Measurements from ENCODE around the gene HPN. TPM values are rescaled to one million over a fixed set of nuclear protein-coding genes. Genes with fewer than 3 reads are reported as not detected.

HPN gene
- total RNA-seq, 3 donors from 2014 or later (not counting 1 experiment from before 2014, with no cell fraction given) = not detected

GRCh38 chr19:35114353-35115176 is 73.0 kb downstream of the HPN start:
- Histone ChIP-seq H3K4me3 (ENCODE audit: low read length) (no peak overlapping the region), H3K27ac (ENCODE audit: low read length) (no peak overlapping the region), H3K27me3 (ENCODE audit: control insufficient read depth, insufficient read depth, low read length) (peaks cover 5% of the 10 kb centered on the region), H3K36me3 (ENCODE audit: control insufficient read depth, insufficient read depth, low read length) (no peaks in the 10 kb centered on the region), H3K9me3 (ENCODE audit: control insufficient read depth, insufficient read depth, low read length) (no peaks in the 10 kb centered on the region), H3K4me1 (ENCODE audit: control insufficient read depth, insufficient read depth, low read length) (peaks cover 7% of the 10 kb centered on the region)
- H3K27me3 Mint-ChIP-seq (ENCODE audit: low read depth in 2 of 2) = no peaks in the 10 kb centered on the region
- DNase-seq (peak; percentile 68 to 85), ATAC-seq (peak; percentile 73 to 98 (median 93))
- intact Hi-C loops (cut with micrococcal nuclease) = no loop called here
- no peaks in the 10 kb centered on the region for H3K36me3 Mint-ChIP-seq
- peak; percentile 87 for TF ChIP-seq CTCF (IDR thresholded peaks at IDR 0.05)
- no peaks in the 10 kb centered on the region for H3K9me3 Mint-ChIP-seq
- WGBS (ENCODE audit: insufficient coverage) = 14% methylated on average over 22 of the region's 23 CpGs
- H3K27ac Mint-ChIP-seq = peak overlapping the region in 1 of 2 donors; percentile 27
- H3K4me3 Mint-ChIP-seq = no peak overlapping the region
- peaks cover 6 to 8% of the 10 kb centered on the region in 2 donors for H3K4me1 Mint-ChIP-seq

- no peak for TF ChIP-seq CTCF (IDR thresholded peaks at IDR 0.05)
- intact Hi-C loops (cut with micrococcal nuclease) = no loop called here
- WGBS (ENCODE audit: insufficient coverage) = 87% methylated on average over 14 of the region's 14 CpGs
Measured at GRCh38 chr19:35115177-35115951, 73.8 kb downstream of the HPN start, which contains the start of gene FXYD3. Gene FXYD3, plus strand, starts transcription at chr19:35115823. Its CDS starts 3,554 bp downstream, at chr19:35119377.

More at GRCh38 chr19:35115177-35115951, 73.8 kb downstream of the HPN start, which contains the start of gene FXYD3:
- peak within 1 kb of the TSS in 1 of 2 donors; percentile 27 for H3K27ac Mint-ChIP-seq
- H3K9me3 Mint-ChIP-seq = no peaks in the 10 kb centered on the region
- Histone ChIP-seq H3K4me3 (ENCODE audit: low read length) (no peak within 1 kb of the TSS), H3K27me3 (ENCODE audit: control insufficient read depth, insufficient read depth, low read length) (peaks cover 5% of the 10 kb centered on the region), H3K27ac (ENCODE audit: low read length) (no peak within 1 kb of the TSS), H3K36me3 (ENCODE audit: control insufficient read depth, insufficient read depth, low read length) (no peaks in the 10 kb centered on the region), H3K9me3 (ENCODE audit: control insufficient read depth, insufficient read depth, low read length) (no peaks in the 10 kb centered on the region), H3K4me1 (ENCODE audit: control insufficient read depth, insufficient read depth, low read length) (peaks cover 7% of the 10 kb centered on the region)
- H3K4me3 Mint-ChIP-seq = no peak within 1 kb of the TSS
- no peak for DNase-seq
- no peaks in the 10 kb centered on the region for H3K27me3 Mint-ChIP-seq (ENCODE audit: low read depth in 2 of 2)
- H3K4me1 Mint-ChIP-seq = peaks cover 6 to 8% of the 10 kb centered on the region in 2 donors
- ATAC-seq = no peak
- no peaks in the 10 kb centered on the region for H3K36me3 Mint-ChIP-seq

Other genes starting within 250 kb of the HPN start
- 1 to 10 TPM; 2.7 to 4.3 (median 3.8) TPM for gene ZNF30, start 114.8 kb upstream of the HPN start, total RNA-seq
- gene ZNF792, start 77.5 kb upstream of the HPN start, total RNA-seq = 10 to 100 TPM; 11.9 to 19.6 (median 16.2) TPM
- gene GRAMD1A, start 41.4 kb upstream of the HPN start, total RNA-seq = 10 to 100 TPM; 57.6 to 80.3 (median 66.6) TPM
- 1 to 10 TPM in 2 of 3 donors, under 1 TPM in 1; 0.94 to 1.5 (median 1.1) TPM for gene SCN1B, start 11.3 kb upstream of the HPN start, total RNA-seq
- gene FXYD3, start 74.1 kb downstream of the HPN start, total RNA-seq = not detected
- gene LGI4, start 93.3 kb downstream of the HPN start, total RNA-seq = under 1 TPM in 2 of 3 donors, not detected in 1; 0.49 to 0.72 TPM
- gene FXYD1, start 97.1 kb downstream of the HPN start, total RNA-seq = not detected
- 1 to 10 TPM; 4.0 to 5.4 (median 4.9) TPM for gene FXYD7, start 101.5 kb downstream of the HPN start, total RNA-seq
- gene FXYD5, start 113.0 kb downstream of the HPN start, total RNA-seq = 100 to 1,000 TPM; 226 to 270 (median 231) TPM
- not detected for gene FAM187B, start 187.0 kb downstream of the HPN start, total RNA-seq
- gene LSR, start 207.3 kb downstream of the HPN start, total RNA-seq = 1 to 10 TPM; 3.4 to 6.9 (median 6.7) TPM
- gene USF2, start 227.2 kb downstream of the HPN start, total RNA-seq = 100 to 1,000 TPM; 243 to 253 (median 250) TPM
- 1 to 10 TPM in 1 of 3 donors, under 1 TPM in 2; 0.34 to 1.5 (median 0.45) TPM for gene HAMP, start 240.8 kb downstream of the HPN start, total RNA-seq